Ovary (tissue), 3 donors: ENCODE data around the gene LRIG3.

Experiments used
- POLR2A ChIP-seq: fragments of 450-650 bp; IDR thresholded peaks from one replicate; pipeline ENCODE4 v1.6.1; 2017; ENCODE audit warnings: antibody characterized with exemption, mild to moderate bottlenecking, moderate library complexity
- TF ChIP-seq, protein P1 (sequence below), 3 donors: fragments of 450-650 bp in 2 of 3; fragments of 200-600 bp in 1 of 3; IDR thresholded peaks; one replicate each; pipeline versions ENCODE4 v1.5.1 to v1.8.0; 2016 to 2022; ENCODE audit warnings: antibody characterized with exemption in 3 of 3, mild to moderate bottlenecking in 1 of 3
- donor health status: DM: no; HTN: no; CAD: no.

- TF ChIP-seq, protein P1, sequence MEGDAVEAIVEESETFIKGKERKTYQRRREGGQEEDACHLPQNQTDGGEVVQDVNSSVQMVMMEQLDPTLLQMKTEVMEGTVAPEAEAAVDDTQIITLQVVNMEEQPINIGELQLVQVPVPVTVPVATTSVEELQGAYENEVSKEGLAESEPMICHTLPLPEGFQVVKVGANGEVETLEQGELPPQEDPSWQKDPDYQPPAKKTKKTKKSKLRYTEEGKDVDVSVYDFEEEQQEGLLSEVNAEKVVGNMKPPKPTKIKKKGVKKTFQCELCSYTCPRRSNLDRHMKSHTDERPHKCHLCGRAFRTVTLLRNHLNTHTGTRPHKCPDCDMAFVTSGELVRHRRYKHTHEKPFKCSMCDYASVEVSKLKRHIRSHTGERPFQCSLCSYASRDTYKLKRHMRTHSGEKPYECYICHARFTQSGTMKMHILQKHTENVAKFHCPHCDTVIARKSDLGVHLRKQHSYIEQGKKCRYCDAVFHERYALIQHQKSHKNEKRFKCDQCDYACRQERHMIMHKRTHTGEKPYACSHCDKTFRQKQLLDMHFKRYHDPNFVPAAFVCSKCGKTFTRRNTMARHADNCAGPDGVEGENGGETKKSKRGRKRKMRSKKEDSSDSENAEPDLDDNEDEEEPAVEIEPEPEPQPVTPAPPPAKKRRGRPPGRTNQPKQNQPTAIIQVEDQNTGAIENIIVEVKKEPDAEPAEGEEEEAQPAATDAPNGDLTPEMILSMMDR (IDR thresholded peaks at IDR 0.05), result no peak
- TF ChIP-seq POLR2A, result no peak
Measured at GRCh38 chr12:58918469-58918844, 1.8 kb downstream of the LRIG3 start.
